HEK293 (cell line): ENCODE data around the gene ITK.

ENCODE experiments used
- CTCF ChIA-PET: fragments of 350-600 bp; formaldehyde crosslinking; extraction: SDS; loops from one replicate; lab custom pipeline; 2021; ENCODE audit warnings: antibody characterized with exemption; lab: Yijun Ruan, JAX
- POLR2A ChIA-PET: fragments of 300-600 bp; formaldehyde crosslinking; extraction: SDS; loops from one replicate; lab custom pipeline; 2020; ENCODE audit warnings: antibody characterized with exemption, inconsistent platforms; lab: Yijun Ruan, JAX
- H3K27ac ChIP-seq: fragments of 200-500 bp; sonication (Bioruptor generic); 2 replicates; pipeline ENCODE4 v1.5.1; 2014; ENCODE audit warnings: low read depth, low read length, control low read depth, inconsistent platforms; ENCODE audit errors: extremely low read depth
- H3K36me3 ChIP-seq, 2 experiments: fragments of 200-500 bp in 1 of 2; sonication (Bioruptor generic) in 1 of 2; 1 replicate in 1 of 2; 2 replicates in 1 of 2; pipeline ENCODE4 v1.5.1; 2014 to 2017; ENCODE audit warnings: inconsistent platforms in 2 of 2, low read length in 2 of 2; ENCODE audit not compliant: control insufficient read depth in 2 of 2, insufficient read depth in 1 of 2
- H3K4me1 ChIP-seq: fragments of 200-500 bp; sonication (Bioruptor generic); 2 replicates; pipeline ENCODE4 v1.5.1; 2014; ENCODE audit warnings: mild to moderate bottlenecking, low read length, inconsistent platforms; ENCODE audit not compliant: control insufficient read depth, insufficient read depth
- H3K4me3 ChIP-seq: 2 replicates; pipeline ENCODE4 v1.5.1; 2011; ENCODE audit warnings: low read depth, mild to moderate bottlenecking, control low read depth, low read length, moderate library complexity
- H3K9me3 ChIP-seq: fragments of 200-500 bp; sonication (Bioruptor generic); 2 replicates; pipeline ENCODE4 v1.5.1; 2014; ENCODE audit warnings: low read depth, low read length, inconsistent platforms; ENCODE audit not compliant: control insufficient read depth, insufficient read depth
- BCL11A ChIP-seq: fragments of 450-650 bp; formaldehyde crosslinking; IDR thresholded peaks from 2 replicates; pipeline ENCODE4 v1.5.1; 2016; ENCODE audit warnings: low read depth, missing biosample characterization, missing genetic modification characterization
- BCL11B ChIP-seq: fragments of 450-650 bp; formaldehyde crosslinking; IDR thresholded peaks from 2 replicates; pipeline ENCODE4 v1.5.1; 2016; ENCODE audit warnings: low read depth, missing biosample characterization, missing genetic modification characterization
- BCL6B ChIP-seq: fragments of 450-650 bp; formaldehyde crosslinking; IDR thresholded peaks from 2 replicates; pipeline ENCODE4 v1.5.1; 2017; ENCODE audit warnings: missing biosample characterization, missing genetic modification characterization
- GLI2 ChIP-seq: fragments of 450-650 bp; formaldehyde crosslinking; IDR thresholded peaks from 2 replicates; pipeline ENCODE4; 2017; ENCODE audit warnings: missing biosample characterization, missing genetic modification characterization, low read depth, borderline replicate concordance
- GLIS2 ChIP-seq: fragments of 450-650 bp; formaldehyde crosslinking; IDR thresholded peaks from 2 replicates; pipeline ENCODE4 v1.5.1; 2016; ENCODE audit warnings: missing biosample characterization, missing genetic modification characterization
- IKZF3 ChIP-seq: fragments of 450-650 bp; IDR thresholded peaks from 2 replicates; pipeline ENCODE4 v1.5.0; 2018; ENCODE audit warnings: missing biosample characterization, mild to moderate bottlenecking, missing genetic modification characterization, moderate library complexity
- KLF16 ChIP-seq: fragments of 450-650 bp; formaldehyde crosslinking; IDR thresholded peaks from 2 replicates; pipeline ENCODE4 v1.5.1; 2017; ENCODE audit warnings: missing biosample characterization, missing genetic modification characterization
- MZF1 ChIP-seq: fragments of 450-650 bp; formaldehyde crosslinking; IDR thresholded peaks from 2 replicates; pipeline ENCODE4 v1.5.1; 2017; ENCODE audit warnings: missing biosample characterization, missing genetic modification characterization, borderline replicate concordance
- PRDM2 ChIP-seq: fragments of 450-650 bp; formaldehyde crosslinking; IDR thresholded peaks from 2 replicates; pipeline ENCODE4 v1.5.1; 2016; ENCODE audit warnings: missing biosample characterization, missing genetic modification characterization, borderline replicate concordance
- RBAK ChIP-seq: fragments of 450-650 bp; formaldehyde crosslinking; IDR thresholded peaks from 2 replicates; pipeline ENCODE4 v1.5.1; 2016; ENCODE audit warnings: missing biosample characterization, missing genetic modification characterization
- YY1 ChIP-seq: fragments of 450-650 bp; formaldehyde crosslinking; IDR thresholded peaks from 2 replicates; pipeline ENCODE4 v1.5.1; 2018; ENCODE audit warnings: missing biosample characterization, missing genetic modification characterization
- YY2 ChIP-seq: fragments of 450-650 bp; formaldehyde crosslinking; IDR thresholded peaks from 2 replicates; pipeline ENCODE4 v1.5.1; 2016; ENCODE audit warnings: missing biosample characterization, missing genetic modification characterization
- ZBTB44 ChIP-seq: fragments of 450-650 bp; IDR thresholded peaks from 2 replicates; pipeline ENCODE4 v1.5.1; 2018; ENCODE audit warnings: missing biosample characterization, mild to moderate bottlenecking, missing genetic modification characterization
- ZNF2 ChIP-seq: fragments of 450-650 bp; formaldehyde crosslinking; IDR thresholded peaks from 2 replicates; pipeline ENCODE4 v1.5.1; 2016; ENCODE audit warnings: missing biosample characterization, missing genetic modification characterization
- ZNF366 ChIP-seq: fragments of 450-650 bp; formaldehyde crosslinking; conservative IDR thresholded peaks from 2 replicates; pipeline ENCODE4 v1.5.1; 2016; ENCODE audit warnings: missing biosample characterization, missing genetic modification characterization
- ZNF37A ChIP-seq: fragments of 450-650 bp; IDR thresholded peaks from 2 replicates; pipeline ENCODE4 v1.5.1; 2018; ENCODE audit warnings: missing biosample characterization, missing genetic modification characterization
- ZNF654 ChIP-seq: fragments of 450-650 bp; formaldehyde crosslinking; IDR thresholded peaks from 2 replicates; pipeline ENCODE4 v1.5.1; 2016; ENCODE audit warnings: low read depth, missing biosample characterization, missing genetic modification characterization
- ZNF677 ChIP-seq: fragments of 450-650 bp; IDR thresholded peaks from 2 replicates; pipeline ENCODE4 v1.5.0; 2018; ENCODE audit warnings: missing biosample characterization, mild to moderate bottlenecking, missing genetic modification characterization, moderate library complexity
- ZNF843 ChIP-seq: fragments of 450-650 bp; formaldehyde crosslinking; IDR thresholded peaks from 2 replicates; pipeline ENCODE4 v1.5.1; 2016; ENCODE audit warnings: missing biosample characterization, missing genetic modification characterization

ITK gene

GRCh38 chr5:157157293-157157891 lies 23.2 kb upstream of the ITK start (continued):
- TF ChIP-seq ZBTB44 (tag by site-specific recombination), result no peak

- no peaks in the 10 kb centered on the region for H3K36me3 ChIP-seq
- CTCF ChIA-PET, result no interaction called here
- no peaks in the 10 kb centered on the region for H3K9me3 ChIP-seq
- POLR2A ChIA-PET, result no interaction called here
- H3K4me1 ChIP-seq, result no peaks in the 10 kb centered on the region
- H3K27ac ChIP-seq, result no peak overlapping the region
- H3K4me3 ChIP-seq, result no peak overlapping the region
- no peak for TF ChIP-seq ZNF654 (tag by site-specific recombination)
- TF ChIP-seq BCL6B (tag by site-specific recombination), result no peak
- no peak for TF ChIP-seq BCL11A
- TF ChIP-seq GLIS2 (tag by site-specific recombination), result no peak
- no peak for TF ChIP-seq PRDM2 (tag by site-specific recombination)
- no peak for TF ChIP-seq ZNF366
- no peak for TF ChIP-seq IKZF3 (tag by site-specific recombination)
- no peak for TF ChIP-seq ZNF843 (tag by site-specific recombination)
- TF ChIP-seq MZF1, result no peak
- no peak for TF ChIP-seq ZNF37A (tag by site-specific recombination)
- no peak for TF ChIP-seq YY2
- no peak for TF ChIP-seq YY1 (tag by site-specific recombination)
- no peak for TF ChIP-seq BCL11B (tag by site-specific recombination)
Observed at GRCh38 chr5:157159209-157159751, 21.4 kb upstream of the ITK start.

- H3K36me3 ChIP-seq, result no peaks in the 10 kb centered on the region
- H3K4me1 ChIP-seq, result no peaks in the 10 kb centered on the region
- H3K4me3 ChIP-seq, result no peak overlapping the region
- ChIA-PET POLR2A (interaction anchor here (0.6 kb wide), 1 partner anchor 10 kb away, joined by 3 read pairs; no protein-coding TSS in a partner anchor), CTCF (no interaction called here)
- TF ChIP-seq GLI2 (tag by site-specific recombination) (no peak), RBAK (tag by site-specific recombination) (no peak), ZNF677 (tag by site-specific recombination) (no peak), KLF16 (tag by site-specific recombination) (no peak), ZNF2 (tag by site-specific recombination) (no peak)
- H3K27ac ChIP-seq, result no peak overlapping the region
- no peaks in the 10 kb centered on the region for H3K9me3 ChIP-seq
Observed at GRCh38 chr5:157160001-157160400, 20.6 kb upstream of the ITK start.
